Fibroblast of the aortic adventitia (primary cell): ENCODE data around the gene UGT1A8. TPM values are rescaled to one million over a fixed set of nuclear protein-coding genes. Genes with fewer than 3 reads are reported as not detected.

Experiments
- DNase-seq: peaks from one replicate; pipeline ENCODE4 v3.0.0-alpha.2; 2010; ENCODE audit warnings: low read depth
- H3K4me3 ChIP-seq: 2 replicates; pipeline ENCODE4 v1.5.1; 2011; ENCODE audit warnings: low read depth, mild to moderate bottlenecking, control low read depth, low read length, moderate library complexity
- CTCF ChIP-seq: IDR thresholded peaks from 2 replicates; pipeline ENCODE4 v1.5.1; 2011; ENCODE audit warnings: mild to moderate bottlenecking, low read length, control low read depth, inconsistent platforms; ENCODE audit not compliant: insufficient read depth
- total RNA-seq: library from RNA; depleted of rRNA; stranded (reverse); fragments of >200 nt; gene quantifications from 2 replicates; pipeline ENCODE4 v1.2.3, GENCODE V29; 2012; ENCODE audit warnings: low replicate concordance

UGT1A8 gene
- total RNA-seq, 1 donor = 0.09 TPM

- no peak overlapping the region for H3K4me3 ChIP-seq
- no peak for TF ChIP-seq CTCF
- no peak for DNase-seq
Measured at GRCh38 chr2:233773854-233774253, 156.4 kb downstream of the UGT1A8 start.

DNA sequence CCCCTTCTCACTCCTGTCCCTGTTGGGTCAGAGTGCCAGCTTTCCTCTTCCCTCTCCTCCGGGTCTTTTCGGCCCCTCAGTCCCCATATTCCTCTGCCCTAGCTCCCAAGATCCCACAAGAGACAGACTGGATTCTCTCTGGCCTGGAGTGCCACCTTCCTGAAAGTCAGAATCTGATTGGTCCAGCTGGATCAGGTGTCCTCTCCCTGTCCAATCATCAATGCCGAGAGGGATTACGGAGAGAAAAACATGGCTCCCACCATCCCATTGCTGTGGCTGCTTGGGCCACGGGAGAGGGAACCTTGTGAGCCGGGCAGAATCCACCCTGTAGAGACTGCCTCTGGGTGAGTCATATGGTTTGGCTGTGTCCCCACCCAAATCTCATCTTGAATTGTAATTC is 158.0 kb downstream of the UGT1A8 start:
- DNase-seq = no peak
- no peak overlapping the region for H3K4me3 ChIP-seq
- TF ChIP-seq CTCF = no peak

DNA sequence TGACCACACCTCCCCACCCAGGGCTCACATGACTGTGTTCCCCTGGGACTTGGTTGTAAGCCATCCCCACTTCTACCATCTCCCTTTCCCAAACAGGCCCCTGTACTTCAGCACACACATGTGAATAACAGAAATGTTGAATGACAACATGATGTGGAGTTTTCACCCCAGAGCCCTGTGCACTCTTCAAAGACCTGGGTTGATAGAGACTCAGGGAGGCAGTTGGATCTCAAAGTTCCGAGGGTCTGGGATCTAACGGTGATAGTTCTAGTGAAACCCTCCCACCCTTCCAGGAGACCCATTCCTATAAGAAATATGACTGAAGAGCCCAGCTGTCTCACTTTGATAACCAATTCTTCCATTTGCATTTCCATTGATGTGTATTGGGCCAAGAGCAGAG is 160.6 kb downstream of the UGT1A8 start, which contains the start of gene MROH2A:
Gene MROH2A, plus strand, starts transcription at position 301 of the 400 bp plus-strand sequence. CDS start 1,029 bp downstream, outside the sequence.
- H3K4me3 ChIP-seq = no peak within 1 kb of the TSS
- TF ChIP-seq CTCF = no peak
- no peak for DNase-seq

GRCh38 chr2:233779722-233780121 is 162.3 kb downstream of the UGT1A8 start:
- DNase-seq = no peak
- no peak overlapping the region for H3K4me3 ChIP-seq
- no peak for TF ChIP-seq CTCF

DNA sequence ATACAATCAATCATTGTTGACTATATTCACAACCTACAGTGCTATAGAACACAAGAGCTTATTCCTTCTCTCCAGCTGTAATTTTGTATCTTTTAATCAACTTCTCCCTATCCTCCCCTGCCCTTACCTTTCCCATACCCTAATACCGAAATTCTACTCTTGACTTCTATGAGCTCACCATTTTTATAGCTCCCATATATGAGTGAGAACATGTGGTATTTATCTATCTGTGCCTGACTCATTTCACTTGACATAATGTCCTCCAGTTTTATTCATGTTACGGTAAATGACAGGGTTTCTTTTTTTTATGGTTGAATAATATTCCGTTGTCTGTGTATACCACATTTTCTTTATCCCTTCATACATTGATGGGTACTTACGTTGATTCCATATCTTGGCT is 163.3 kb downstream of the UGT1A8 start:
- no peak for DNase-seq
- no peak overlapping the region for H3K4me3 ChIP-seq
- TF ChIP-seq CTCF = no peak

GRCh38 chr2:233789554-233789953 is 172.1 kb downstream of the UGT1A8 start:
- no peak for DNase-seq
- no peak for TF ChIP-seq CTCF
- no peak overlapping the region for H3K4me3 ChIP-seq

- H3K4me3 ChIP-seq = no peak overlapping the region
- TF ChIP-seq CTCF = no peak
- no peak for DNase-seq
Measured at GRCh38 chr2:233791151-233791882, 173.9 kb downstream of the UGT1A8 start.
